ENCODE results near the gene CPLANE2.

CPLANE2 gene

DNA sequence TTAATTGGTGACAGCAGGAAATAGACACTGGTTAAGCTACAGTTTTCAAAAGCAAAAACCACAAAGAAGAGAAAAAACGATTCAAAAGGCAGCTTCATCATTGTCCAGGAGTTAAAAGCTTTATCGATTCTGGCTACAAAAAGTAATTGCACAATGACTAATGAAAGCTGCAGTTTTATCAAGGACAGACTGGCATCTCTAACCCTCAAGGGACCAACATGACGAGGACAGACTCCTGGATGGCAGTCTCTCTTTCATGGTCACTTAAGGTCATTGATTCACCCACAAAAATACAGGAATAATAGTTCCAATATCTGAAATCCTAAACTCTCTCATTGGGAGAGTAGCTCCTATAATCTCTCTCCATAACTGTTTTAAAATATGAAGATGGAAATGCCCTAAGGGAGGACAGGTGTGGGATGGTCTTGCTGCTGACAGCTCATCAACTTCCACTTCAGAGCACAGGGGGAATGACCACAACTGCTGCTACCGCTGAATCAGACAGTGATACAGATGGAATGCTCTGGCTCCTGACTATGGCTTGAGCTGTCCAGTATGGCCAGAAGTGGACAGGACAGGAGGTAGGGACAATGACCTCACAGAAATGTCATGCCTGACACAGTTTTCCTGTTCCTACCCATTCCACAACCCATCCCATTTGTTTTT, 17.4 kb upstream of the CPLANE2 start:
- no peak for DNase-seq (ENCODE audit: low spot score)
- TF ChIP-seq, protein P1, sequence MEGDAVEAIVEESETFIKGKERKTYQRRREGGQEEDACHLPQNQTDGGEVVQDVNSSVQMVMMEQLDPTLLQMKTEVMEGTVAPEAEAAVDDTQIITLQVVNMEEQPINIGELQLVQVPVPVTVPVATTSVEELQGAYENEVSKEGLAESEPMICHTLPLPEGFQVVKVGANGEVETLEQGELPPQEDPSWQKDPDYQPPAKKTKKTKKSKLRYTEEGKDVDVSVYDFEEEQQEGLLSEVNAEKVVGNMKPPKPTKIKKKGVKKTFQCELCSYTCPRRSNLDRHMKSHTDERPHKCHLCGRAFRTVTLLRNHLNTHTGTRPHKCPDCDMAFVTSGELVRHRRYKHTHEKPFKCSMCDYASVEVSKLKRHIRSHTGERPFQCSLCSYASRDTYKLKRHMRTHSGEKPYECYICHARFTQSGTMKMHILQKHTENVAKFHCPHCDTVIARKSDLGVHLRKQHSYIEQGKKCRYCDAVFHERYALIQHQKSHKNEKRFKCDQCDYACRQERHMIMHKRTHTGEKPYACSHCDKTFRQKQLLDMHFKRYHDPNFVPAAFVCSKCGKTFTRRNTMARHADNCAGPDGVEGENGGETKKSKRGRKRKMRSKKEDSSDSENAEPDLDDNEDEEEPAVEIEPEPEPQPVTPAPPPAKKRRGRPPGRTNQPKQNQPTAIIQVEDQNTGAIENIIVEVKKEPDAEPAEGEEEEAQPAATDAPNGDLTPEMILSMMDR (IDR thresholded peaks at IDR 0.05; ENCODE audit: extremely low read depth, missing control alignments), result no peak

DNA sequence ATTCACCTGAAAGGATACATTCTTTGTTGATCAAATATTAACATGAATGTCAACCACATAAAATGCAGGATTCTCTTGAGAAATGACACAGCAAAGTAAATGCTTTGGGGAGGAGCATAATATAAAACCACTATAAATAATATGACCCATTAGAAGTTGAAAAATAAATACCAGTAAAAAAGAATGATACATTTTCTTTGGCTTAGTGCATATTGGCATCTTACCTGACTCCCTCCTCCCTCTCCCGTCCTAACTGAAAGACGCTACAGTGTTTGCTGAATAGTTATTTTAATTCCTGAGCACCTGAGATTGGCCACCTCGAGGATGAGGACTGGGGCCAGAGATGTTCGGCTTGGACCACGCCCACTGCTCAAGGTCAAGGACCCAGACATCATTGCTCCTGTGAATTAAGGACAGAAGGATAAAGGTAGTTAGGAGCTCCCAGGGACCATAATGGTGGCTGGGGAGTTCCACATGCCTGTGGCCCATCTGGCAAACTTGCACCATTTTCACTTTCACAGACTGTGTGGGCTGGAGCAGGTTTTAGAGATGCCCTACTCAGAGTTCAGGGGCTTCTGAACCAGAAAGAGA, 16.4 kb upstream of the CPLANE2 start:
- no peak for DNase-seq (ENCODE audit: low spot score)
- TF ChIP-seq, protein P1 (IDR thresholded peaks at IDR 0.05; ENCODE audit: extremely low read depth, missing control alignments), result no peak

DNA sequence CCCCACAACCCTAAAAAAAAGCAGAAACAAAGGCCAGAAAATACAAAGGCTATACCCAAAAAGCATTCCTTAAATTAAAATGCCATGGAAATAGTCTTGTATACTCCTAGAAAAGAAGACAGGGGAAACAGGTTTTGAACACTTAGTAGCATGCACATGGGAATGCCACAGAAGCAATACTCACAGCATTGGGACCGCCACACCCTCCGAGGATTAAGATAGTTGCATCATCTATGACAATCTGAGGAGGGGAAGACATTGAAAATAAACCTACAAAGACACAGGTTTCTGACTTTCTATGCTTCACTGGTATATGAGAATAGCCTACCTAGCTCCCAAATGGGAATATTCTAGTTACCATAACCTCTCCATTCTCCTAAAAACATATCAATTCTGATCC, 15.9 kb upstream of the CPLANE2 start:
- TF ChIP-seq, protein P1 (IDR thresholded peaks at IDR 0.05; ENCODE audit: extremely low read depth, missing control alignments), result no peak
- no peak for DNase-seq (ENCODE audit: low spot score)

DNA sequence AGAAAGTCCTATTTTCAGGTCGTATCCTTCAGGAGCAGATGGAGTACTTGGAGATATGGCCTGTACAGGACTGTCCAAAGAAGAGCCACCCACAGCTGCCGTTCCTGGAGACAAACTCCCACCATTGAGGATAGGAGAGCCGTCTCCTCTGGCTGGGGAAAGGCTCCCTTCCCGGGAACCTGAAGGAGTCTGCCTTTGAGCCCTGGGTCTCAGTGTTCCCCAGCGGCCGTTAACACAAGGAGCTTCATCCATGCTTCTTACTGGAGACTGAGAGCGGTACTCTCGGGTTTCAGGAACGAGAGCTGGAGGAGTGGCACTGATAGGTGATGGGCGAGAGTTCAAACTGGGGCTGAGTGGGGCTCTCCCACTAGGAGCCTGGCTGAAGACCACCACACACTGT, 14.4 kb upstream of the CPLANE2 start:
- TF ChIP-seq, protein P1 (IDR thresholded peaks at IDR 0.05; ENCODE audit: extremely low read depth, missing control alignments), result no peak
- no peak for DNase-seq (ENCODE audit: low spot score)

DNA sequence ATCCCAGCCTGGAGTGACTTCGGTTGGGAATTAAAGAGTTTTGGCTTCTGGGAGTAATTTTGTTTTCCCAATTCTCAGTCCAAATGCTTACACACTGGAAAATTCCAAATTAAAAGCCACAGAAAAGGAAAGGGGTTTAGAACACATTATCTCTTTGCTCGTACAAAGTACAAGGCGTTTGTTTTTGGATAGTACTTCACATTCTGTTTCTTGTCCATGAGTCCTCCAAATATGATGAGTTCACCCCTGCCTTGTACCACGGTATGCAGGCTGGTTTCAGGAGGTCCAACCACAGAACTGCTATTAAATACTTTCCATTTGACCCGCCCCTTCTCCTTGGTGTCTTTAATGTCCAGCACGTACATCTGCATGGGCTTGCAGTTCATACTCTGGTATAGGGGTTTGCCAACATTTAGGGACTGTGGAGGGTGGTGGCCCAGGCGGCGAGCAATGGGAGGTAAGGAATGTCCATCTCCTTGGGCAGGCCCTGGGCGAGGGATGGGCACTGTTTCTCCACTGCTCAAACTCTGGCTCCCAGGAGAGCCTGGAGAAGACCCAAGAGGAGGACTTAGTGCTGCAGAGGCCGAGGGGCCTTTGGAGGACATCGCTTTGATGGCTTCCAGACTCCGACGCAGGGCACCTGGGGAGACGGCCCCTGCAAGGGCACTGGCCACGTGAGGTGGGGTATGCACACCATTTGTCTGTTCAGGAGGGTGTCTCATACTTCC, 13.7 kb upstream of the CPLANE2 start:
- no peak for DNase-seq (ENCODE audit: low spot score)
- TF ChIP-seq, protein P1 (IDR thresholded peaks at IDR 0.05; ENCODE audit: extremely low read depth, missing control alignments), result no peak

DNA sequence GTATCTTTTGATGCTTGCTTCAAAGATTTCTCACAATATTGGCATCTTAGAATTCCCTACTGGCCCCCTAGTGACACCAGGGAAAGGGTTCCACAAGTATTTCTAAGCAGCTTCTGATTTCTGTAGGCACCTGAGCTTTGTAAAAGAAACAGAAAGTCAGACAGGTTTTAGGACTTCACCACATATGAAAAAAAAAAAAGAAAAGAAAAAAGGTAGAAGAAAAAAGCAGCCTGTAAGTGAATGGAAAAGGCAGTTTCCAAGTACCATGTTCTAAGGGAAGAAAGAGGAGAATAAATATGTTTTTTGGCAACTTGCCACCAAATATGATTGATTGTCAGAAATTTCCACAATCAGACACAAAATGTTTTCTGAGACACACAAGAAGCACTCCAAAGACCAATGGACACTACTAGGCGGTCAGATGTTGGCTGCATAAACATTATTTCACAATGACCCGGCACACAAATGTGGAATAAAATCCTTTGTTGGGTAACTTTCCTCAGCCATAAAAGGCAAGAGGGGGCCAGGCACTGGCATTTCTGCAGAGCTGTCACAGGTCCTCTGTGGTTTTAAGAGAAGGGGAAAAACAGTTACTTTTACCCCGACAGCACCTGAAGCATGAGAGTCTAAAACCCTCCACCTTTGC, 12.7 kb upstream of the CPLANE2 start:
- TF ChIP-seq, protein P1 (IDR thresholded peaks at IDR 0.05; ENCODE audit: extremely low read depth, missing control alignments), result no peak
- peak; percentile 7 for DNase-seq (ENCODE audit: low spot score)
